HepG2 (cell line): ENCODE measurements around the gene RARA. TPM values are rescaled to one million over a fixed set of nuclear protein-coding genes. Genes with fewer than 3 reads are reported as not detected.

Experiments
- MXD4 ChIP-seq: IDR thresholded peaks from 2 replicates; pipeline ENCODE4 v1.6.1; 2016; ENCODE audit warnings: mild to moderate bottlenecking, missing biosample characterization, missing genetic modification reagents
- NRL ChIP-seq: sonication (generic); formaldehyde crosslinking; IDR thresholded peaks from 2 replicates; pipeline ENCODE4 v1.5.0; 2020; ENCODE audit warnings: missing genetic modification reagents, mild to moderate bottlenecking, moderate library complexity, borderline replicate concordance
- SNAPC2 ChIP-seq: sonication (generic); formaldehyde crosslinking; IDR thresholded peaks from 2 replicates; pipeline ENCODE4 v1.8.1; 2022; ENCODE audit warnings: mild to moderate bottlenecking, missing genetic modification reagents
- SP4 ChIP-seq: sonication (generic); formaldehyde crosslinking; IDR thresholded peaks from 2 replicates; pipeline ENCODE4 v1.8.1; 2023; ENCODE audit warnings: mild to moderate bottlenecking, missing genetic modification reagents
- SRY ChIP-seq: sonication (generic); formaldehyde crosslinking; IDR thresholded peaks from 2 replicates; pipeline ENCODE4 v1.8.0; 2022; ENCODE audit warnings: mild to moderate bottlenecking, missing genetic modification reagents
- ZNF331 ChIP-seq: sonication (generic); formaldehyde crosslinking; IDR thresholded peaks from 2 replicates; pipeline ENCODE4 v1.4.0; 2020; ENCODE audit warnings: missing genetic modification reagents
- ZNF354B ChIP-seq: sonication (generic); formaldehyde crosslinking; IDR thresholded peaks from 2 replicates; pipeline ENCODE4 v1.8.0; 2022; ENCODE audit warnings: mild to moderate bottlenecking, missing genetic modification reagents
- ZNF432 ChIP-seq: sonication (generic); formaldehyde crosslinking; IDR thresholded peaks from 2 replicates; pipeline ENCODE4 v1.5.0; 2020; ENCODE audit warnings: missing genetic modification reagents, mild to moderate bottlenecking, borderline replicate concordance
- ZNF589 ChIP-seq: sonication (generic); formaldehyde crosslinking; conservative IDR thresholded peaks from 2 replicates; pipeline ENCODE4 v1.8.0; 2022; ENCODE audit warnings: mild to moderate bottlenecking, moderate library complexity, missing genetic modification reagents
- ZNF644 ChIP-seq: IDR thresholded peaks from 2 replicates; pipeline ENCODE4 v1.6.1; 2016; ENCODE audit warnings: low read depth
- polyA plus RNA-seq, 8 experiments: library from polyadenylated mRNA; depleted of rRNA in 3 of 8; stranded (reverse) in 7 of 8; unstranded in 1 of 8; fragments of >200 nt; fragmentation: Illumina TruSeq in 4 of 8; extraction: Trizol in 4 of 8; gene quantifications; 2 replicates each; pipeline versions ENCODE4 v1.2.1 to v1.2.3, GENCODE V29; 2011 to 2016; ENCODE audit warnings: low read depth in 4 of 8, missing spikeins in 1 of 8, mixed read lengths in 1 of 8; ENCODE audit not compliant: insufficient read depth in 1 of 8
- total RNA-seq, 5 experiments: library from RNA; depleted of rRNA; stranded (reverse); fragments of >200 nt; fragmentation: Illumina TruSeq; extraction: Trizol; gene quantifications; 2 replicates each; pipeline ENCODE4 v1.2.3, GENCODE V29; 2016; ENCODE audit warnings: low read depth in 1 of 5
- TF ChIP-seq, protein P1 (sequence below): sonication (generic); formaldehyde crosslinking; IDR thresholded peaks from one replicate; pipeline ENCODE4 v1.5.1; 2020; ENCODE audit warnings: mild to moderate bottlenecking, missing genetic modification reagents; ENCODE audit errors: not compliant biosample characterization
- TF ChIP-seq, protein P2 (sequence below): IDR thresholded peaks from 2 replicates; pipeline ENCODE4 v1.6.1; 2016; ENCODE audit warnings: mild to moderate bottlenecking, missing biosample characterization, missing genetic modification reagents
- TF ChIP-seq, protein P3 (sequence below): sonication (generic); formaldehyde crosslinking; IDR thresholded peaks from 2 replicates; pipeline ENCODE4 v1.9.0; 2022; ENCODE audit warnings: low read depth, missing genetic modification reagents
- TF ChIP-seq, protein P4 (sequence below): sonication (generic); formaldehyde crosslinking; conservative IDR thresholded peaks from 2 replicates; pipeline ENCODE4 v1.4.0; 2020; ENCODE audit warnings: missing genetic modification reagents
- TF ChIP-seq, protein P5 (sequence below): sonication (generic); formaldehyde crosslinking; IDR thresholded peaks from 2 replicates; pipeline ENCODE4 v1.4.0; 2020; ENCODE audit warnings: missing genetic modification reagents, low read depth, mild to moderate bottlenecking, borderline replicate concordance

Gene RARA
- total and polyA plus RNA-seq, 2 of the 13 experiments (the other 11 are each of a cell fraction or from before 2014, with no cell fraction given): 6.4 to 8.6 TPM

DNA sequence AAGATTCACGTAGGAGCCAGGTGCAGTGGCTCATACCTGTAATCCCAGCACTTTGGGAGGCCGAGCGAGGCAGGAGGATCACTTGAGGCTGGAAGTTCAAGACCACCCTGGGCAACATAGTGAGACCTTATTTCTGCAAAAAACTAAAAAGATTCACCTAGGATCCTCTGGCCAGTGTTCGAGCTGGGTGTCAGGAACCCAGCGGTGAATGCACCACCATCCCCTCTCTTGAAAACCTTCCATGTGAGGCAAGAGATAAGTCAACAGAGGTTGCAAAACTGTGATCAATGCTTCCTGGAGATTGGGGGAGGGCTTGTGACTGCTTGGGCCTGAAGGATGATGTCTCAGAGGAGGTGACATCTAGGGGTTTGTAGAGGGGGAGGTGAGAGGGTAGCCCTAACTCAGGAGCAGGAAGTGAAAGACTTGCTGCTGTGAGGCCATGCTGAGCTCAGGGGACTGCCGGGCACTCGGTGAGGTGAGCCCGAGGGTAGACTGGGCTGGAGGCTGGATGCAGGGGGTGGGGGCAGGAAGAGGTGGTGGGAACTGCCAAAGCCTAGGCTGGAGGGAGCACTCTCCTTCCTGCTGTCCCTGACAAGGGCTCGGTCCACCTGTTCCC is 43.9 kb downstream of the RARA start (continued):
- TF ChIP-seq, protein P1, sequence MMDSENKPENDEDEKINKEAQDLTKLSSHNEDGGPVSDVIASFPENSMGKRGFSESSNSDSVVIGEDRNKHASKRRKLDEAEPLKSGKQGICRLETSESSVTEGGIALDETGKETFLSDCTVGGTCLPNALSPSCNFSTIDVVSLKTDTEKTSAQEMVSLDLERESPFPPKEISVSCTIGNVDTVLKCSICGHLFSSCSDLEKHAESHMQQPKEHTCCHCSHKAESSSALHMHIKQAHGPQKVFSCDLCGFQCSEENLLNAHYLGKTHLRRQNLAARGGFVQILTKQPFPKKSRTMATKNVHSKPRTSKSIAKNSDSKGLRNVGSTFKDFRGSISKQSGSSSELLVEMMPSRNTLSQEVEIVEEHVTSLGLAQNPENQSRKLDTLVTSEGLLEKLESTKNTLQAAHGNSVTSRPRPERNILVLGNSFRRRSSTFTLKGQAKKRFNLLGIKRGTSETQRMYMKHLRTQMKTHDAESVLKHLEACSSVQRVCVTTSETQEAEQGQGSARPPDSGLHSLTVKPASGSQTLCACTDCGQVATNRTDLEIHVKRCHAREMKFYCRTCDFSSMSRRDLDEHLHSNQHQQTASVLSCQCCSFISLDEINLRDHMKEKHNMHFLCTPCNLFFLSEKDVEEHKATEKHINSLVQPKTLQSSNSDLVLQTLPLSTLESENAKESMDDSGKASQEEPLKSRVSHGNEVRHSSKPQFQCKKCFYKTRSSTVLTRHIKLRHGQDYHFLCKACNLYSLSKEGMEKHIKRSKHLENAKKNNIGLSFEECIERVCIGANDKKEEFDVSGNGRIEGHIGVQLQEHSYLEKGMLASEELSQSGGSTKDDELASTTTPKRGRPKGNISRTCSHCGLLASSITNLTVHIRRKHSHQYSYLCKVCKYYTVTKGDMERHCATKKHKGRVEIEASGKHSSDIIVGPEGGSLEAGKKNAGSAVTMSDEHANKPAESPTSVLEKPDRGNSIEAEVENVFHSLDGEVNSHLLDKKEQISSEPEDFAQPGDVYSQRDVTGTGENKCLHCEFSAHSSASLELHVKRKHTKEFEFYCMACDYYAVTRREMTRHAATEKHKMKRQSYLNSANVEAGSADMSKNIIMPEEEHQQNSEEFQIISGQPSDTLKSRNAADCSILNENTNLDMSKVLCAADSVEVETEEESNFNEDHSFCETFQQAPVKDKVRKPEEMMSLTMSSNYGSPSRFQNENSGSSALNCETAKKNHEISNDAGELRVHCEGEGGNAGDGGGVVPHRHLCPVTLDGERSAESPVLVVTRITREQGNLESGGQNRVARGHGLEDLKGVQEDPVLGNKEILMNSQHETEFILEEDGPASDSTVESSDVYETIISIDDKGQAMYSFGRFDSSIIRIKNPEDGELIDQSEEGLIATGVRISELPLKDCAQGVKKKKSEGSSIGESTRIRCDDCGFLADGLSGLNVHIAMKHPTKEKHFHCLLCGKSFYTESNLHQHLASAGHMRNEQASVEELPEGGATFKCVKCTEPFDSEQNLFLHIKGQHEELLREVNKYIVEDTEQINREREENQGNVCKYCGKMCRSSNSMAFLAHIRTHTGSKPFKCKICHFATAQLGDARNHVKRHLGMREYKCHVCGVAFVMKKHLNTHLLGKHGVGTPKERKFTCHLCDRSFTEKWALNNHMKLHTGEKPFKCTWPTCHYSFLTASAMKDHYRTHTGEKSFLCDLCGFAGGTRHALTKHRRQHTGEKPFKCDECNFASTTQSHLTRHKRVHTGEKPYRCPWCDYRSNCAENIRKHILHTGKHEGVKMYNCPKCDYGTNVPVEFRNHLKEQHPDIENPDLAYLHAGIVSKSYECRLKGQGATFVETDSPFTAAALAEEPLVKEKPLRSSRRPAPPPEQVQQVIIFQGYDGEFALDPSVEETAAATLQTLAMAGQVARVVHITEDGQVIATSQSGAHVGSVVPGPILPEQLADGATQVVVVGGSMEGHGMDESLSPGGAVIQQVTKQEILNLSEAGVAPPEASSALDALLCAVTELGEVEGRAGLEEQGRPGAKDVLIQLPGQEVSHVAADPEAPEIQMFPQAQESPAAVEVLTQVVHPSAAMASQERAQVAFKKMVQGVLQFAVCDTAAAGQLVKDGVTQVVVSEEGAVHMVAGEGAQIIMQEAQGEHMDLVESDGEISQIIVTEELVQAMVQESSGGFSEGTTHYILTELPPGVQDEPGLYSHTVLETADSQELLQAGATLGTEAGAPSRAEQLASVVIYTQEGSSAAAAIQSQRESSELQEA: no peak
- TF ChIP-seq, protein P2, sequence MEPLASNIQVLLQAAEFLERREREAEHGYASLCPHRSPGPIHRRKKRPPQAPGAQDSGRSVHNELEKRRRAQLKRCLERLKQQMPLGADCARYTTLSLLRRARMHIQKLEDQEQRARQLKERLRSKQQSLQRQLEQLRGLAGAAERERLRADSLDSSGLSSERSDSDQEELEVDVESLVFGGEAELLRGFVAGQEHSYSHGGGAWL (CRISPR knock-in tag): no peak
- TF ChIP-seq ZNF589 (CRISPR knock-in tag): no peak
- no peak for TF ChIP-seq SP4
- TF ChIP-seq, protein P3, sequence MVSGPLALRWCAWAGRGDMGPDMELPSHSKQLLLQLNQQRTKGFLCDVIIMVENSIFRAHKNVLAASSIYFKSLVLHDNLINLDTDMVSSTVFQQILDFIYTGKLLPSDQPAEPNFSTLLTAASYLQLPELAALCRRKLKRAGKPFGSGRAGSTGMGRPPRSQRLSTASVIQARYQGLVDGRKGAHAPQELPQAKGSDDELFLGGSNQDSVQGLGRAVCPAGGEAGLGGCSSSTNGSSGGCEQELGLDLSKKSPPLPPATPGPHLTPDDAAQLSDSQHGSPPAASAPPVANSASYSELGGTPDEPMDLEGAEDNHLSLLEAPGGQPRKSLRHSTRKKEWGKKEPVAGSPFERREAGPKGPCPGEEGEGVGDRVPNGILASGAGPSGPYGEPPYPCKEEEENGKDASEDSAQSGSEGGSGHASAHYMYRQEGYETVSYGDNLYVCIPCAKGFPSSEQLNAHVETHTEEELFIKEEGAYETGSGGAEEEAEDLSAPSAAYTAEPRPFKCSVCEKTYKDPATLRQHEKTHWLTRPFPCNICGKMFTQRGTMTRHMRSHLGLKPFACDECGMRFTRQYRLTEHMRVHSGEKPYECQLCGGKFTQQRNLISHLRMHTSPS: no peak; the same call in 1 of the 2 replicates
- no peak; the same call in 1 of the 2 replicates for TF ChIP-seq NRL (CRISPR knock-in tag)
- TF ChIP-seq ZNF644 (CRISPR knock-in tag): peak; percentile 95
- no peak for TF ChIP-seq SRY
- peak; percentile 86; the same call in 1 of the 2 replicates for TF ChIP-seq ZNF354B (CRISPR knock-in tag)
- TF ChIP-seq SNAPC2 (CRISPR knock-in tag): peak; percentile 96
- TF ChIP-seq MXD4 (CRISPR knock-in tag): peak; percentile 39; the same call in 1 of the 2 replicates
- TF ChIP-seq, protein P4, sequence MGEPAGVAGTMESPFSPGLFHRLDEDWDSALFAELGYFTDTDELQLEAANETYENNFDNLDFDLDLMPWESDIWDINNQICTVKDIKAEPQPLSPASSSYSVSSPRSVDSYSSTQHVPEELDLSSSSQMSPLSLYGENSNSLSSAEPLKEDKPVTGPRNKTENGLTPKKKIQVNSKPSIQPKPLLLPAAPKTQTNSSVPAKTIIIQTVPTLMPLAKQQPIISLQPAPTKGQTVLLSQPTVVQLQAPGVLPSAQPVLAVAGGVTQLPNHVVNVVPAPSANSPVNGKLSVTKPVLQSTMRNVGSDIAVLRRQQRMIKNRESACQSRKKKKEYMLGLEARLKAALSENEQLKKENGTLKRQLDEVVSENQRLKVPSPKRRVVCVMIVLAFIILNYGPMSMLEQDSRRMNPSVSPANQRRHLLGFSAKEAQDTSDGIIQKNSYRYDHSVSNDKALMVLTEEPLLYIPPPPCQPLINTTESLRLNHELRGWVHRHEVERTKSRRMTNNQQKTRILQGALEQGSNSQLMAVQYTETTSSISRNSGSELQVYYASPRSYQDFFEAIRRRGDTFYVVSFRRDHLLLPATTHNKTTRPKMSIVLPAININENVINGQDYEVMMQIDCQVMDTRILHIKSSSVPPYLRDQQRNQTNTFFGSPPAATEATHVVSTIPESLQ (CRISPR knock-in tag): no peak
- no peak for TF ChIP-seq ZNF432
- peak; percentile 78; the same call in 1 of the 2 replicates for TF ChIP-seq ZNF331 (CRISPR knock-in tag)
- TF ChIP-seq, protein P5, sequence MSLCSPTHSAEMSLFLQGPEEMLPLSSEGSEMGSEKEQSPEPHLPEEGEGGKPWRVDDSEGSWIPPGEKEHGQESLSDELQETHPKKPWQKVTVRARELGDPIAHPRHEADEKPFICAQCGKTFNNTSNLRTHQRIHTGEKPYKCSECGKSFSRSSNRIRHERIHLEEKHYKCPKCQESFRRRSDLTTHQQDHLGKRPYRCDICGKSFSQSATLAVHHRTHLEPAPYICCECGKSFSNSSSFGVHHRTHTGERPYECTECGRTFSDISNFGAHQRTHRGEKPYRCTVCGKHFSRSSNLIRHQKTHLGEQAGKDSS: no peak; the same call in 1 of the 2 replicates
